GM21717 (cell line): ENCODE measurements around the gene SLC34A1.

Source experiments
- ATAC-seq: cut with Tn5 transposase; IDR thresholded peaks from one replicate; pipeline ENCODE4 v1.9.1; 2021; ENCODE audit warnings: mild to moderate bottlenecking, moderate library complexity; ENCODE audit not compliant: unreplicated experiment

SLC34A1 gene

GRCh38 chr5:177385720-177386119 lies 1.5 kb downstream of the SLC34A1 start:
- ATAC-seq, result no peak

- no peak for ATAC-seq
These were observed 2.3 kb downstream of the SLC34A1 start for GRCh38 chr5:177386542-177386941.

- ATAC-seq, result no peak
These were observed 3.2 kb downstream of the SLC34A1 start for GRCh38 chr5:177387405-177387804.

- no peak for ATAC-seq
These were observed 4.4 kb downstream of the SLC34A1 start for GRCh38 chr5:177388521-177389052.

- no peak for ATAC-seq
These were observed 5.3 kb downstream of the SLC34A1 start for GRCh38 chr5:177389241-177390169.

GRCh38 chr5:177390363-177391300 lies 6.4 kb downstream of the SLC34A1 start:
- ATAC-seq, result peak; percentile 51

- ATAC-seq, result no peak
These were observed 8.5 kb downstream of the SLC34A1 start for GRCh38 chr5:177392765-177393164.

- ATAC-seq, result no peak
These were observed 9.1 kb downstream of the SLC34A1 start for GRCh38 chr5:177393206-177393765.

GRCh38 chr5:177393990-177394389 lies 9.8 kb downstream of the SLC34A1 start:
- no peak for ATAC-seq

- no peak for ATAC-seq
These were observed 11.8 kb downstream of the SLC34A1 start for GRCh38 chr5:177396078-177396477.

- no peak for ATAC-seq
These were observed 12.6 kb downstream of the SLC34A1 start for GRCh38 chr5:177396807-177397206.

GRCh38 chr5:177397875-177398390 lies 13.7 kb downstream of the SLC34A1 start:
- ATAC-seq, result no peak

GRCh38 chr5:177399997-177400868 lies 16.0 kb downstream of the SLC34A1 start, which contains the start of gene PFN3:
Gene PFN3 (minus strand): TSS chr5:177400661. CDS start chr5:177400576, 85 bp downstream.
- ATAC-seq, result no peak

- ATAC-seq, result no peak
These were observed 18.2 kb downstream of the SLC34A1 start for GRCh38 chr5:177402271-177403043.

GRCh38 chr5:177403102-177403791 lies 19.0 kb downstream of the SLC34A1 start:
- peak; percentile 25 for ATAC-seq

GRCh38 chr5:177403792-177404640 lies 19.8 kb downstream of the SLC34A1 start:
- ATAC-seq, result peak; percentile 68

- no peak for ATAC-seq
These were observed 20.5 kb downstream of the SLC34A1 start for GRCh38 chr5:177404641-177405179.
